NCI-H2227 (cell line): ENCODE results near the gene SLBP.

Experiments used
- DNase-seq: peaks from one replicate; lab custom pipeline; 2025; ENCODE audit not compliant: unreplicated experiment; lab: John Stamatoyannopoulos, UW

Gene SLBP

GRCh38 chr4:1749370-1749769, 37.3 kb upstream of the SLBP start:
- no peak for DNase-seq

- peak; percentile 74 for DNase-seq
Observed at GRCh38 chr4:1748465-1748995, 36.4 kb upstream of the SLBP start.

GRCh38 chr4:1747603-1747967, 35.5 kb upstream of the SLBP start:
- DNase-seq = no peak

- no peak for DNase-seq
Observed at GRCh38 chr4:1746919-1747602, 34.9 kb upstream of the SLBP start.

- peak; percentile 70 for DNase-seq
Observed at GRCh38 chr4:1746265-1746691, 34.2 kb upstream of the SLBP start.

GRCh38 chr4:1745697-1746096, 33.6 kb upstream of the SLBP start:
- no peak for DNase-seq

GRCh38 chr4:1745165-1745564, 33.0 kb upstream of the SLBP start:
- DNase-seq = no peak

- no peak for DNase-seq
Observed at GRCh38 chr4:1744552-1744951, 32.4 kb upstream of the SLBP start.

- DNase-seq = no peak
Observed at GRCh38 chr4:1743975-1744374, 31.9 kb upstream of the SLBP start.

- no peak for DNase-seq
Observed at GRCh38 chr4:1743551-1743950, 31.4 kb upstream of the SLBP start.

- DNase-seq = no peak
Observed at GRCh38 chr4:1741208-1741607, 29.1 kb upstream of the SLBP start.

- DNase-seq = no peak
Observed at GRCh38 chr4:1740021-1740545, 28.0 kb upstream of the SLBP start.

- DNase-seq = no peak
Observed at GRCh38 chr4:1739358-1739757, 27.2 kb upstream of the SLBP start.

- no peak for DNase-seq
Observed at GRCh38 chr4:1738410-1738809, 26.3 kb upstream of the SLBP start.

- DNase-seq = no peak
Observed at GRCh38 chr4:1737666-1738065, 25.5 kb upstream of the SLBP start.

- no peak for DNase-seq
Observed at GRCh38 chr4:1736812-1737211, 24.7 kb upstream of the SLBP start.

GRCh38 chr4:1735215-1735614, 23.1 kb upstream of the SLBP start:
- no peak for DNase-seq

- no peak for DNase-seq
Observed at GRCh38 chr4:1732911-1733310, 20.8 kb upstream of the SLBP start.

GRCh38 chr4:1731180-1731579, 19.1 kb upstream of the SLBP start:
- no peak for DNase-seq

- DNase-seq = no peak
Observed at GRCh38 chr4:1730532-1731135, 18.5 kb upstream of the SLBP start.

GRCh38 chr4:1728061-1728980, 16.2 kb upstream of the SLBP start:
- no peak for DNase-seq
